ENCODE measurements around the gene ARHGAP20.
A peak's percentile ranks its signal among the peaks of the same experiment; 100 is the strongest.

Gene ARHGAP20, protein sequence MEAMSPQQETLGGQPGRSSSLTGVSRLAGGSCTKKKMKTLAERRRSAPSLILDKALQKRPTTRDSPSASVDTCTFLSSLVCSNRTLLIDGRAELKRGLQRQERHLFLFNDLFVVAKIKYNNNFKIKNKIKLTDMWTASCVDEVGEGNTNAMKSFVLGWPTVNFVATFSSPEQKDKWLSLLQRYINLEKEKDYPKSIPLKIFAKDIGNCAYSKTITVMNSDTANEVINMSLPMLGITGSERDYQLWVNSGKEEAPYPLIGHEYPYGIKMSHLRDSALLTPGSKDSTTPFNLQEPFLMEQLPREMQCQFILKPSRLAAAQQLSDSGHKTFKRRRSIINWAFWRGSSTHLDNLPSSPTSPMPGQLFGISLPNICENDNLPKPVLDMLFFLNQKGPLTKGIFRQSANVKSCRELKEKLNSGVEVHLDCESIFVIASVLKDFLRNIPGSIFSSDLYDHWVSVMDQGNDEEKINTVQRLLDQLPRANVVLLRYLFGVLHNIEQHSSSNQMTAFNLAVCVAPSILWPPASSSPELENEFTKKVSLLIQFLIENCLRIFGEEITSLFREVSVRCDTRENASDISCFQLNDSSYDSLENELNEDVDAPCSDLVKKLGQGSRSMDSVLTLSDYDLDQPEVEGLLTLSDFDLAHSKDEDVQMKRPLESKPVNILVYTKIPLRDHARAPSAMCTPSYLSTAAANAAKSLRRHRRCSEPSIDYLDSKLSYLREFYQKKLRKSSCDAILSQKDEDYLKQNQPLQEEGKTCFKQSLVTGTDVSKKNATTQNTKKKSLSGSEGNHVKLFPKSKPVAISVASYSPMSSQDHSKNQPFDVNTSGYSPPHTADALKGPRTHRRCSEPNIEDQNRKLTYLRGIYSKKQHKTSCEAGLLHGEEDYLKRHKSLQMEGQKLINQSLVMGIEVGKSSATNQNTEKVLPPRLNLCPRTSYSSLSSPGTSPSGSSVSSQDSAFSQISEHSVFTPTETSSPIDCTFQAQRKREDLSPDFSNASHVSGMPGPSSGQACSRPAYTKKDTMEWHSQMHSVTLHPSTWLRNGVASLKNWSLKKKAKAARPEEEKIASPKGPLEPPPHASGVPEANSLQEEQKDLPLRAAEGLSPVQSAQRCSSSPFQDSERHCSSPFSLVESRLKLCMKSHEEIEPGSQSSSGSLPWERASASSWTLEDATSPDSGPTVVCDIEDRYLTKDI

DNA sequence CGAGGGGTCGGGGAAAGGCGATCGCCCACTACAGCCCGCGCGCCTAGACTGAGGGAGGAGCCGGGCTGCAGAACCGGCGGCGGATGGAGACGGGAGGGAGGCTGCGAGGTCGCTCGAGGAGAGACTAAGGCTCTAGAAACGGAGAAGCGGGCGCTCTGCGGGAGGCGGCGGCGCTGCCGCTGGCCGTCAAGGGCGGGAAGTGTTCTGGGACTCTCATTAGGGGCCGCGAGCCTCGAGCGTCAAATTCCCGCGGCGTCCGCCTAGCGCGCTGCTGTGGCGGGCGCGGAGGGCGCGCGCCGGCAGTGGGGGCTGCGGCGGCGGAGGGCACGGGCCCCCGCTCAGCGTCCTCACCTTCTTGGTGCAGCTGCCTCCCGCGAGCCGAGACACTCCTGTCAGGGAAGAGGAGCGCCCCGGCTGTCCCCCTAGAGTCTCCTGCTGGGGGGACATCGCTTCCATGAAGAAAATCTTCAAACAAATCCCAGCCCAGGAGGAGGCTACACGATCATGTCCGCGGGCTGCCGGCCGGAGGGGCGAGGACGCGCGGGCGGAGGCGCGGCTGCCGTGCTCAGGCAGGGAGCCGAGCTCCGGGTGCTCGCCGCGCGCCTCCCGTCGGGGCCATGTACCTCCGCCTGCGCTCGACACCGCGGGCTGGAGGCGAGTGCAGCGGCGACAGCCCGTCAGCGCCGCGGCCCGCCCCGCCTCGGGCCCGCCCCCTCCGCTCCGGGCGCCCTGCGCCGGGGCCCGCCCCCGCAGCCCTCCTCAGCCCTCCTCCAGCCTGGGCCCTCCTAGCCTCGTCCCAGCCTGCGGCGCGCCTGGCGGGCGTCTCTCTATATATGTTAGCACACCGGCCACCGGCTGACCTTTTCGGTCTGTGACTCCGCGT lies at the start of gene ARHGAP20:
ARHGAP20 (minus strand) TSS at position 662 of the 883 bp plus-strand sequence; CDS start at position 456, 206 bp downstream.
- peak in 2 of 3 donors; percentile 12 to 19 for DNase-seq (ENCODE audit: low read depth in 2 of 3, low spot score in 1 of 3)

DNA sequence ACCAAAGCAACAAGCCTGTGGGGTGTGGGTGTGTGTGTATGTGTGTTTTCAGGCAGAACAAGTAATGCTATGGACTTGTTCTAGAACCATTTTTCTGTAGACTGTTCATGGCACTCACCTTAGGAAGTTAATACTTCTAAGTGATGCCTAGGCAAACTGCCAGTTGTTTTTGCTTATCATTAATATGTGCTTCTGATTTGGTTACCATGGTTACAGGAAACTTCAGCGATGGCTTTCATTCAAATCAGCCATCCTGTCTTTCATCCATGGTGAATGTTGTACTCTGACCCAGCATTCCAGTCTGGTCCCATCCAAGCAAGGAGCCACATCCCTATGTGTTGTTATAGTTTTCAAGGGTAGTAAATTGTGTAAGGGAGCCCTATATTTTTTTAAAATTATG lies 49.8 kb upstream of the ARHGAP20 start:
- no peak for DNase-seq (ENCODE audit: low read depth in 2 of 3, low spot score in 1 of 3)

DNA sequence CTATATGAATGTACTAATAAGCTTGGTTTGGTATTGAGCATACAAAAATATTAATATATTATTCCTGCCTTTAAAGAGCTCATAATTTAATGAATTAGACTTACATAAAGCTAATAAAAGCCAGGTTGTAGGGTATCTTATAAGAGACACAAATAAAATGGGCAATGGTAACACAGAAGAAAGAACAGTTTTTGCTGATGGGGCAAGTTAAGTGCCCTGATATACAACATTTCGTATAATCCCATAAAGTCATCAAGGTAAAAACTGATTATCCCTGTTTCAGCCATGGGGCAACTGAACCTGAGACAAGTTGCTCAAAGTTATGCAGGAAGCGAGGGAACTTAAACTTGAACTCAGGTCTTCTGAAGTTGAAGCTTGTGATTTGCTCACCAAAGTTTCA lies 48.9 kb upstream of the ARHGAP20 start:
- no peak for DNase-seq (ENCODE audit: low read depth in 2 of 3, low spot score in 1 of 3)

DNA sequence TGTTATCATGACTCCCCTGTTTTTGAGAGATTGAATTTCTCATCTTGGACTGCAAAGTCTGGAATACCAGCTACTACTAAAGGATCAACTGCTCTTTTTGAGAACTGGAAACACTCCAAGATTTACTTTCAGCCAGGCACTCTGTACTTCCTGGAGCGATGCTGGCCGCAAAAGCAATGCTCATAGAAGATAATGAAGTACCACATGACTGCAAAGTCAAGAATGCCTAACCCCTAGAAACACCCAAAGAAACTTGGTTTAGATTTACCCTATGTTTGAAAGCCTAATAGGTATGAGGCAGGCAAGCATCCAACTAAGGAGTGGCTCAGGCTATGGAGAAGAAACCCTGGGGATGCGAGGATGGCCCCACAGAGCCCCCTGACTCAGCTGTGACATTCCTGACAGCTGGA lies 47.7 kb upstream of the ARHGAP20 start:
- no peak for DNase-seq (ENCODE audit: low read depth in 2 of 3, low spot score in 1 of 3)

DNA sequence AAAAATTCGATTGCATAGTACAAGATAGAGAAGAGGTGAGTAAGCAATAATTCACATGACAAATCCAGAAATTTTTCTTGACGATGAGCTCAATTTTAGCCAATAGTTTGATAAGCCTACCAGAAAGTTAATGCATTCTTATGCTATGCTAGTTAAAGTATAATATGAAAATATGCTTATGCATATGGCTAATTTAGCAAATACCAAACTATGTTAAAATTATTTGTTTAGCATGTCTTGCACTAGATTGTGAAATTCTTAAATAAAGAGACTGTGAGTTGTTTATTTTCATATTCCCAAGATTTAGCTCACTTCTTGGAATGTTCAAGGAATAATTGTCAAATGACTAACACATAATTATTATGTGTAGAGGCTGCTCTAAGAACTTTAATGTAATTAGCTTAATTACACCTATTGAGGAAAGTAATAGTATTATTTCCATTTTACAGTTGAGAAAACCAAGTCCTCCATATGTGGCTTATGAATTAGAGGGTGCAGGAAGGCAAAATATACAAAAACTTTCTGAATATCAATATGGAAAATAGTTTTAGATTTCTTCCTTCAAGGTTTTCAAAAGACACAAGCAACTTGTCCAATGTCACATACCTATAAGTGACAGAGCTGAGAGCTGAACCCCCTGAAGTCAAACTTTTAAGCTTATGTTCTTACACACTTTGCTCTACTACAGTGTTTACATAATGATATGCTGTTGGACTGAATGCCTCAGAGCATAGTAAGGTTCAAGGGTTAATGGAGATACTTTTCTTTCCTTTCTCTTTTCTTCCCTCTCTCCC lies 45.9 kb upstream of the ARHGAP20 start:
- DNase-seq (ENCODE audit: low read depth in 2 of 3, low spot score in 1 of 3) = no peak

DNA sequence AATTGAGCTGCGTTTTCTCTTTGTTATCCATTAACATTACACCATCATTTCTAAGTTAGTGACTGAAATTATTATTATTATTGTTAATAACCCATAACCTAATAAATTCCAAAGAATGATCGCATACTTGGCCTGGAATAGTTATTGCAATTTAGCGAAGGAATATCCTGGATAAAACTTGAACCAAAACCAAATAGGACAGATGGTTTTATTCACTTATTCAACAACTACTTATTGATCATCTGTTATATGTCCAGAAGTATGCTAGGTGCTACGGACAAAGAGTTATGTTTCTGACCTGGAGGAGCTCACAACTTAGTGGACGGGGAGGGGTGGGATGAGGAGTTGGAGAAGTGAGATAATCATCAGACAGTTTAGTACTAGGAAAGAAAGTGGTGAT lies 44.8 kb upstream of the ARHGAP20 start:
- DNase-seq (ENCODE audit: low read depth in 2 of 3, low spot score in 1 of 3) = no peak

DNA sequence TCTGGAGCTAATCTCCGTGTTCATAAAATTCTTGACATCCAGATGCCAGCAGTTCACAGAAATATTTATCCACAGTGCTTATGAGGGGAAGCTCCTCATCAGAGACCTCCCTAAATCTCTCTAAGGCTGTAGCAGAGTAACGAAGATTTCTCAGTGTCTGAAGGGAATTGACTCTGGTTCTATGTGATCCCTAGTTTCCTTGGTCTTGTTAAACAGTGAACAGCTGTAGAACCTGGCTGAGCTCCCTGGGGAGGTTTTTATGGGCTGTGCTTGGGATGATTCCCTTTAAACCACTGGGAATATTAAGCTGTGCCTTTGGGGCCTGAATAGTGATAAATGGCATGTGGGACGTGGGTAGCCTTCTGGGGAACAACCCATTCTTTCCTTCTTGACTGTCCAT lies 43.7 kb upstream of the ARHGAP20 start:
- no peak for DNase-seq (ENCODE audit: low read depth in 2 of 3, low spot score in 1 of 3)

DNA sequence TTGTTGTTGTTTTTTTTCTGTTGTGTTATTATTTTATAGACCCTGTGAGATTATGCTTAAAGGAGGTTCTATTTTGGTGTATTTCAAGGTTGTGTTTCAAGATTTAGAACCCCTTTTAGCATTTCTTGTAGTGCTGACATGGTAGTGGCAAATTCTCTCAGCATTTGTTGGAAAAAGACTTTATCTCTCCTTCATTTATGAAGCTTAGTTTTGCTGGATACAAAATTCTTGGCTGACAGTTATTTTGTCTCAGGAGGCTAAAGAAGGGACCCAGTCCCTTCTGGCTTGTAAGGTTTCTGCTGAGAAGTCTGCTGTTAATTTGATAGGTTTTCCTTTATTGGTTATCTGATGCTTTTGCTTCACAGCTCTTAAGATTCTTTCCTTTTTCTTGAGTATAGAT lies 40.7 kb upstream of the ARHGAP20 start:
- DNase-seq (ENCODE audit: low read depth in 2 of 3, low spot score in 1 of 3) = no peak

DNA sequence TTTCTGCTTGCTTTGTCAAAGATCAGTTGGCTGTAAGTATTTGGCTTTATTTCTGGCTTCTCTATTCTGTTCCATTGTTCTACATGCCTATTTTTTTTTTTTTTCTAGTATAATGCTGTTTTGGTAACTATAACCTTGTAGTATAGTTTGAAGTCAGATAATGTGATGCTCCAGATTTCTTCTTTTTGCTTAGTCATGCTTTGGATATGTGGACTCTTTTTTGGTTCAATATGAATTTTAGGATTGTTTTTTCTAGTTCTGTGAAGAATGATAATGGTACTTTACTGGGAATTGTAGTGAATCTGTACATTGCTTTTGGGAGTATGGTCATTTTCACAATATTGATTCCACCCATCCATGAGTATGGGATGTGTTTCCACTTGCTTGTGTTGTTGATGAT lies 37.9 kb upstream of the ARHGAP20 start:
- no peak for DNase-seq (ENCODE audit: low read depth in 2 of 3, low spot score in 1 of 3)

DNA sequence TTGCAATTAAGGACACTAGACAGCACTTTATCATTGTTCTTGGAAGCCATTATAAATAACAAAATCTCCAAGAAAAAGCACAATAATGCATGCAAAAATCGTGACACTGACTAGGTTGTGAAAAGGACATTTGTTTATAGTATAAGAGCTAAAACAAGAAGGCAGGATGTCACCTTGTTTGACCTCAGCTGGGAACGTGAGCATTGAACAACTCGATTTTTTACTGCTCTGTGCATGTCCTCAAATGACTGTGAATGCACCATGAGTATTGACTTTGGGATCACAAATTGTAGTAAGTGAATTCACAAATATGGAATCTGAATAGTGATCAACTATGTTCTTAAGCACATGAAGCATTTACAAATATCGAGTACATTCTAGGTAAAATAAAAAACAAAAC lies 35.3 kb upstream of the ARHGAP20 start:
- DNase-seq (ENCODE audit: low read depth in 2 of 3, low spot score in 1 of 3) = no peak

DNA sequence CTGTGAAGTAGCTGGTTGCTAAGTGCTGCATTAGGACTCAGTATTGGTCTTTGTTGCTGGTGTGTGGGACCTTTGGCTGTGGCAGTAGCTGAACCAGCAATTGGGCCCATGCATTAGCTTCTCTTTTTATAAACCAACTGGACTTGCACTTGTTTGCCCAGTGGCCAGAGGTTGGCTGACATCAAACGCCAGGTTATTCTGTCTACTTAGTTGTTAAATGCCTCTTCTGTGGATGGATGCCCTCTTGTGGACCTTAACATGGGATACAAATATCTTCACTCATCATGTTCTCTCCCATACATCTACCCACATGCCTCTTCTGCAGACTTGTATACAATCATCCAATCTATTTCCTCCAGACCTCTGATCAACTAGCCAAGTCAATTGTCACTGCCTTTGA lies 26.4 kb upstream of the ARHGAP20 start:
- DNase-seq (ENCODE audit: low read depth in 2 of 3, low spot score in 1 of 3) = no peak

DNA sequence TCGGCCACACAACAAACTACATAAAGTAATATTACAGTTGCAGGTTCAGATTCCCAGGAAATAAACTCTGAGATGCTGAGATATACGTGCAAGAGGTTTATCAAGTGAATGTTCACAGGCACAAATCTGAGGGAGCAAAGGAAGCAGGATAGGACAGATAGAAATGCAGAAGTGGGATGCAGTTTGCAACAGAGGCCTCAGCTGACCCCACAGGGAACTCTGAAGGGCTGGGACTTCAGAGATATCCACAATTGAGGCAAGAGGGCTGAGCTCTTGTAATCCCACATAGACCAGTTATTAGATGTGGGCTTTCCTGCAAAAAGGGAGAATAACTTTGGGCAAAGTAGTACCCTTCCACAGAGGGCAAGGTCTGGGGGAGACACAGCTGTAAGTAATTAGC lies 25.4 kb upstream of the ARHGAP20 start:
- no peak for DNase-seq (ENCODE audit: low read depth in 2 of 3, low spot score in 1 of 3)

DNA sequence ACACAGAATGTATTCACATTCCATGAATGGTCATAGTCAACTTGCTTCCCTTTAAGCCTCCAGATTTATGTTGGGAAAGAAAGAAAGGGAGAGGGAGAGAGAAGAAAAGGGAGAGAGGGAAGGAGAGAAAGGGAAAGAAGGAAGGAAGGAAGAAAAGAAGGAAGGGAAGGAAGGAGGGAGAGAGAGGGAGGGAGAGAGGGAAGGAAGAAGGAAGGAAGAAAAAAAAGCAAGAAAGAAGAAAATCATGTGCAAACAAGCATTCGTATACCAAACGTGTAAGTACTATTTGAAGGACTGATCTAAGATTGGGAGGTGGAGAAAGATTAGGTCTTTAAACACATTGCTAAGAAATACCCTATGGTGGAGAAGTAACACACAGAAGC lies 23.9 kb upstream of the ARHGAP20 start:
- no peak for DNase-seq (ENCODE audit: low read depth in 2 of 3, low spot score in 1 of 3)

DNA sequence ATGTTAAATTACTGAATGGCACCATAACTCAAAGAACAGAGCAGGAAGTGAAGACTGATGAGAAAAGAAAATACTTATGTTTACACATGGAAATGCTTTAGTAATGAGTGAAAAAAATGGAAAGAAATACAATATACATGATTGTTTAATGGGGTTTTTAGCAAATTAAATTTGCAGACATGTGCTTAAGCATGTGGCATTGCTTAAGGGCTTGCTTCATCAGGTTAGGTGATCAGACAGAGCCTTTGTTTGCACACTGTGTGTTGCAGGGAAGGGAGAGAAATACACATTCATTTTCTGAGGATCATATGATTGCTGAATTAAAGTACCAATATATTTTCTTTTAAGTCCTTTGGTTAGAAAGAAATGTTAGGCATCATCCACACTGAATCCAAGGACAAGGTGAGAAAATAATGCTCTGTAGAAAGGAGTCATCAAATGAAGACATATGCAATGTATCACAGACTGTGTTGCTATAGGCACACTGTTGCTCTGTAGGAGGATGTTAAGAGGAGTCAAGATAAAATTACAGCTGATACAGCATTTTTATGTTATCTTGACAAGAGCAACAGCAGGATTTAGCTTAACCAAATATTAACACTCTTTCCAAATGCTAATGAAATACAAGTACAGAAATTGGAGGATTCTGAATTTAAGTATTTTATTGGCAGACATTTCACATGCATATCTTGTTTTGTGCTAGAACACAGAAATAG lies 23.4 kb upstream of the ARHGAP20 start:
- no peak for DNase-seq (ENCODE audit: low read depth in 2 of 3, low spot score in 1 of 3)

DNA sequence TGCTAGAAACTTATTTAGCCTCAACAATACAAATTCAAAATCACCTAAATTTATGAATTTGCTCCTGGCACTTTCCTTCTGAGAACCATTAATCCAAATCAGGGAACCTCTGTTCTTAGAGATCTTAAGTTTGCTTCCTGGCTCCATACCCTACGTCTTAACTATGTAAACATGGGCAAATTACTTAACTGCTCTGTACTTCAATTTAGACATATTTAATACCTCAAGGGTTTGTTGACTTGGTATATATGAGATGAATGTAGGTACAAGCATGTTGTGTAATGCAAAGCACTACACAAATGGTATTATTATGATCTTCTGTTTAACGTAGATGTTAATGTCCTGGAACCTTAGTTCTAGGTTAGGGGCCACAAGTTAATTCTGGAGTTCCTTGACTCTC lies 22.6 kb upstream of the ARHGAP20 start:
- DNase-seq (ENCODE audit: low read depth in 2 of 3, low spot score in 1 of 3) = no peak

DNA sequence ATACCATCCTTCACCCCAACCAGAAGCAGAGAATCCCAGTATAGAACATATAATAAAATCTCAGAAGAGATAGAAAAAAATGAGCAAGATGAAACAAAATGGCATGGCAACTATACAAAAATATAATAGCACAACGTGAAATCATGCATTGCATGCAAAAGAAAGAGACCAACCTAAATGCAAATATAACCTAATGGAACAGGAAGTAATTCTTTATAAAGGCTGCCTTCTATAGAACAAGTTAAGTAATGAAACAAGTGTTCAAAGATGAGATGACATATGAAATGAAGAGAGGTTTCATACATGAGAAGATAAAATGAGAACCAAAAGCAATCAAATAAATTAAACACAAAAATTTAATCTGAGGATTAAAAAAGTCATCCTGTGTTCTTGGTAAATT lies 18.5 kb upstream of the ARHGAP20 start:
- no peak for DNase-seq (ENCODE audit: low read depth in 2 of 3, low spot score in 1 of 3)

DNA sequence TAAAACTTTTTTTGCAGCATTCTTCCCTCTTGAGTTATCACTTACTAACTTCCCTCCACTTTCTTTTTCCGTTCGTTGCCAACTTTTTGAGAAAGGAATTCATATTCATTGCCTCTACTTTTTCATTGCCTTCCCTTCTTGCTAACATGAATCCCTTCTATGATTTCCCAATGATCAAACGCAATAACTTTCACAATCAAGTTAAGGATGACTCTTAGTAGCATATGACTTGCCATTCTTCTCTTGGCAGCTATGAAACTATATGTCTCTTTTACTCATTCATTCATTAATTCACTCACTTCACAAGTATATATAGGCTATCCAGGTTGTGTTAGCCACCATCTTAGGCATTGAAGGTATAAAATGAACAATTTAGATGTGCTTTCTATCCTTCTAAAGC lies 16.6 kb upstream of the ARHGAP20 start:
- no peak for DNase-seq (ENCODE audit: low read depth in 2 of 3, low spot score in 1 of 3)

DNA sequence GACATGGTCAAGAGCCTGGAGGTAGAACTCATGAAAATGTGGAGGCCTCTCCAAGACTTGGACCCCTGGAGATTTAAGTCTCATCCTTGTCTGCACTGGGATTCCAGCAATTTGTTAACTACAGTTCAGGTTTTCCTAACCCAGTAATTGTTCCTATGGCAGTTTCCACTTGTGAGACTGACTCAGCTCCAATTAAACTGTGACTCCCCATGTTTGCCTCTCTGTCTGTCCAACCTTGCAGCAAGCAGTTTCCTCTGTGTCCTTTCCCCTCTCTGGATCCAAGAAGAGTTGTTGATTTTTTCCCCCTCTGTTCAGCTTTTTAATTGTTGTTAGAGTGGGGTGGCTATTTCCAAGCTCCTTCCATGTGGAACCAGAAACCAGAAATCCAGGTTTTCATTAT lies 16.2 kb upstream of the ARHGAP20 start:
- no peak for DNase-seq (ENCODE audit: low read depth in 2 of 3, low spot score in 1 of 3)

DNA sequence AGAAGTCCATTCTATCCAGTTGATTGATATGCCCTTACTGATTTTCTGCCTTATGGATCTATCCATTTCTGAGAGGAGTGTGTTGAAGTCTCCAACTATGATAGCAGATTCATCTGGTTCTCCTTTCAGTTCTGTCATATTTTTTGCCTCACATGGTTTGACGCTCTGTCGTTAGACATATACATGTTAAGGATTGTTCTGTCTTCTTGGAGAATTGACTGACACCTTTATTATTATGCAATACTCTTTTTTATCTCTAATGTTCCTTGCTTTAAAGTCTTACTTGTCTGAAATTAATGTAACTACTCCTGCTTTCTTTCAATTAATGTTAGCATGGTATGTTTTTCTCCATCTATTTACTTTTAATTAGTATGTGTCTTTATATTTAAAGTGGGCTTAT lies 12.1 kb upstream of the ARHGAP20 start:
- DNase-seq (ENCODE audit: low read depth in 2 of 3, low spot score in 1 of 3) = no peak

Data from stimulated activated CD4-positive, alpha-beta T cell treated with anti-CD3 and anti-CD28 coated beads, Interleukin-12 subunit alpha, Interleukin-12 subunit beta, amount 100 ng/mL, for 48 hours (primary cell).